Osteoblast (primary cell): ENCODE results near the gene FGFR3. TPM values are rescaled to one million over a fixed set of nuclear protein-coding genes. Genes with fewer than 3 reads are reported as not detected.

Experiments
- DNase-seq: peaks from one replicate; pipeline ENCODE4 v3.0.0; 2011; ENCODE audit warnings: low spot score, mixed read lengths; ENCODE audit not compliant: insufficient read length; ENCODE audit errors: missing footprints
- H2AFZ ChIP-seq: 2 replicates; pipeline ENCODE4 v1.6.0; 2011; ENCODE audit warnings: mild to moderate bottlenecking, low read length
- H3K27ac ChIP-seq: 2 replicates; pipeline ENCODE4 v1.5.1; 2011; ENCODE audit warnings: mild to moderate bottlenecking, low read depth, low read length, moderate library complexity
- H3K27me3 ChIP-seq: 2 replicates; pipeline ENCODE4 v1.6.0; 2012; ENCODE audit warnings: mild to moderate bottlenecking, control low read depth, inconsistent platforms, low read length, moderate library complexity; ENCODE audit not compliant: insufficient read depth
- H3K36me3 ChIP-seq: 2 replicates; pipeline ENCODE4 v1.5.1; 2011; ENCODE audit warnings: mild to moderate bottlenecking, low read length, control low read depth, moderate library complexity; ENCODE audit not compliant: insufficient read depth
- H3K4me1 ChIP-seq: 2 replicates; pipeline ENCODE4 v1.5.1; 2011; ENCODE audit warnings: mild to moderate bottlenecking, low read length, control low read depth, moderate library complexity; ENCODE audit not compliant: insufficient read depth
- H3K4me2 ChIP-seq: 2 replicates; pipeline ENCODE4 v1.6.0; 2011; ENCODE audit warnings: mild to moderate bottlenecking, low read length; ENCODE audit not compliant: insufficient read depth
- H3K4me3 ChIP-seq: fragments of 200-600 bp; sonication (generic); 3 replicates; pipeline ENCODE4 v1.5.1; 2012; ENCODE audit warnings: mild to moderate bottlenecking, low read length, inconsistent platforms; ENCODE audit not compliant: insufficient read depth
- H3K79me2 ChIP-seq: 2 replicates; pipeline ENCODE4 v1.6.0; 2012; ENCODE audit warnings: mild to moderate bottlenecking, low read length, control low read depth, inconsistent platforms; ENCODE audit not compliant: insufficient read depth
- H3K9me3 ChIP-seq: 2 replicates; pipeline ENCODE4 v1.5.1; 2011; ENCODE audit warnings: low read depth, low read length, control low read depth
- H4K20me1 ChIP-seq: 2 replicates; pipeline ENCODE4 v1.6.0; 2012; ENCODE audit warnings: mild to moderate bottlenecking, low read length, control low read depth; ENCODE audit not compliant: insufficient read depth
- total RNA-seq: library from RNA; depleted of rRNA; stranded (reverse); fragments of >200 nt; gene quantifications from 2 replicates; pipeline ENCODE4 v1.2.3, GENCODE V29; 2012
- TF ChIP-seq, protein P1 (sequence below): IDR thresholded peaks from 2 replicates; pipeline ENCODE4 v1.5.1; 2011; ENCODE audit warnings: mild to moderate bottlenecking, low read depth, low read length, moderate library complexity; ENCODE audit errors: extremely low read depth

FGFR3 gene
- total RNA-seq, 1 donor = 0.36 TPM

DNA sequence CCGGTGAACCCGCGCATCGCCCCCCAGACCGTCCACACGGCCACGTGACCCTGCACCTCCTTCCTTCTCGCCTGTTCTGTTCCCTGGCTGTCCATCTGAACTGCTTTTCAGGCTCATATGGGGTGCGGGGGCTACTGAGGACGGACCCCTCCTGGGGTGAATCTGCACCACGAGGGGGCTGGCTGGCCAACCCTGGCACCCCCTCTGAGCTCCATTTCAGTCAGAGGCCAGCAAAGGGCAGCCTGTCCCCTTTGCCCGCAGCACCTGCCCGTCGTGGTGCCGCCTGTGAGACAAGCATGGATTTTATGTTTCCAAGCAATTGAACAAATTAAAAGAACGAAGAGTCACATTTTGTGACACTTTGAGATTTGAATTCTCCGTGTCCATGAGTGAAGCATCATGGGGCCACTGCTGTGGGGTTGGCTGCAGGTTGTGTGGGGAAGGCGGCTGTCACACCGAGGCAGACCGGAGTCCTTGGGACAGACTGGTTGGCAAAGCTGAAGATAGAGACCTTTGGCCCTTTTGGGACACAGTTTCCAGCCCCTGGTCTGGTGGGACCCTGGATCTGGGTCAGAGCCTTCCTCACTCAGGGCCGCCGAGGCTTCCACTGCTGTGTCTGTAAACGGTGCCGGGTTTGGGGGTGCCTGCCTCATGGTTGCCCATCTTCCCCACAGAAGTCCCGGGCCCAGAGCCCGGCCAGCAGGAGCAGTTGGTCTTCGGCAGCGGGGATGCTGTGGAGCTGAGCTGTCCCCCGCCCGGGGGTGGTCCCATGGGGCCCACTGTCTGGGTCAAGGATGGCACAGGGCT, 5.7 kb downstream of the FGFR3 start:
- no peaks in the 10 kb centered on the region for H3K9me3 ChIP-seq
- H3K27ac ChIP-seq = no peak overlapping the region
- peaks cover 34% of the 10 kb centered on the region for H3K27me3 ChIP-seq
- no peak overlapping the region for H3K4me2 ChIP-seq
- no peaks in the 10 kb centered on the region for H4K20me1 ChIP-seq
- H3K4me1 ChIP-seq = no peaks in the 10 kb centered on the region
- no peak overlapping the region for H3K4me3 ChIP-seq
- TF ChIP-seq, protein P1, sequence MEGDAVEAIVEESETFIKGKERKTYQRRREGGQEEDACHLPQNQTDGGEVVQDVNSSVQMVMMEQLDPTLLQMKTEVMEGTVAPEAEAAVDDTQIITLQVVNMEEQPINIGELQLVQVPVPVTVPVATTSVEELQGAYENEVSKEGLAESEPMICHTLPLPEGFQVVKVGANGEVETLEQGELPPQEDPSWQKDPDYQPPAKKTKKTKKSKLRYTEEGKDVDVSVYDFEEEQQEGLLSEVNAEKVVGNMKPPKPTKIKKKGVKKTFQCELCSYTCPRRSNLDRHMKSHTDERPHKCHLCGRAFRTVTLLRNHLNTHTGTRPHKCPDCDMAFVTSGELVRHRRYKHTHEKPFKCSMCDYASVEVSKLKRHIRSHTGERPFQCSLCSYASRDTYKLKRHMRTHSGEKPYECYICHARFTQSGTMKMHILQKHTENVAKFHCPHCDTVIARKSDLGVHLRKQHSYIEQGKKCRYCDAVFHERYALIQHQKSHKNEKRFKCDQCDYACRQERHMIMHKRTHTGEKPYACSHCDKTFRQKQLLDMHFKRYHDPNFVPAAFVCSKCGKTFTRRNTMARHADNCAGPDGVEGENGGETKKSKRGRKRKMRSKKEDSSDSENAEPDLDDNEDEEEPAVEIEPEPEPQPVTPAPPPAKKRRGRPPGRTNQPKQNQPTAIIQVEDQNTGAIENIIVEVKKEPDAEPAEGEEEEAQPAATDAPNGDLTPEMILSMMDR = no peak
- H3K36me3 ChIP-seq = no peaks in the 10 kb centered on the region
- DNase-seq = no peak
- H3K79me2 ChIP-seq = no peaks in the 10 kb centered on the region
- no peak overlapping the region for H2AFZ ChIP-seq

- no peak overlapping the region for H2AFZ ChIP-seq
- H4K20me1 ChIP-seq = no peaks in the 10 kb centered on the region
- peaks cover 27% of the 10 kb centered on the region for H3K27me3 ChIP-seq
- H3K79me2 ChIP-seq = no peaks in the 10 kb centered on the region
- no peaks in the 10 kb centered on the region for H3K4me1 ChIP-seq
- TF ChIP-seq, protein P1 = no peak
- H3K27ac ChIP-seq = no peak overlapping the region
- no peaks in the 10 kb centered on the region for H3K36me3 ChIP-seq
- no peak overlapping the region for H3K4me3 ChIP-seq
- H3K4me2 ChIP-seq = no peak overlapping the region
- no peaks in the 10 kb centered on the region for H3K9me3 ChIP-seq
- no peak for DNase-seq
These were observed 6.6 kb downstream of the FGFR3 start for GRCh38 chr4:1799387-1800375.

DNA sequence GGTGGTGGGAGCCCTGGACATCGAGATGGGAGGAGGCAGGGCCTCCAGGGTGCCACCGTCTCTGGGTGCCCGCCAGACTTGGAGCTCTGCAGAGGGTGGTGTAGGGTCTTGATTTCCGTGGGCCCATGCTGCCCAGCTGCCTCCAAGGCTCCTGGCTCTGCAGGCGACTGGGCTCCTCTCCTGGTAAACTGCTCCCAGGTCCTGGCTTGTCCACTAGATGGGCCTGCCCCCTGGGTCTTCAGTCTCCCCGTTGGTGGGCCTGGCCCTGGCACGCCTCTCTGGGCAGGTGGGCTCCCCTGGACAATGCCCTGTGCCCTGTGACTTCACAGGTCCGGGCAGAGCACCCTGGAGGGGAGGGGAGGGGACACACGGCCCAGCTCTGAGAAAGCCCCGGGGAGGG, 7.7 kb downstream of the FGFR3 start:
- H3K4me3 ChIP-seq = no peak overlapping the region
- no peaks in the 10 kb centered on the region for H4K20me1 ChIP-seq
- DNase-seq = no peak
- no peaks in the 10 kb centered on the region for H3K4me1 ChIP-seq
- no peak overlapping the region for H3K27ac ChIP-seq
- H3K27me3 ChIP-seq = peaks cover 17% of the 10 kb centered on the region
- no peak overlapping the region for H3K4me2 ChIP-seq
- no peaks in the 10 kb centered on the region for H3K36me3 ChIP-seq
- H3K9me3 ChIP-seq = no peaks in the 10 kb centered on the region
- TF ChIP-seq, protein P1 = no peak
- no peak overlapping the region for H2AFZ ChIP-seq
- H3K79me2 ChIP-seq = no peaks in the 10 kb centered on the region
